Thoracic aorta (tissue), 2 donors: ENCODE results near the gene APC2. TPM values are rescaled to one million over a fixed set of nuclear protein-coding genes. Genes with fewer than 3 reads are reported as not detected.

Experiments
- ATAC-seq: fragments of 150-250 bp; one replicate; pipeline ENCODE4 v1.8.0; 2017; ENCODE audit warnings: low read depth; ENCODE audit not compliant: insufficient number of reproducible peaks, low FRiP score
- DNase-seq: peaks from one replicate; pipeline ENCODE4 v3.0.0-alpha.2; 2020; ENCODE audit warnings: low spot score
- H3K27ac ChIP-seq, 2 donors: fragments of 200-600 bp; sonication (generic); 1 replicate in 1 of 2; 2 replicates in 1 of 2; pipeline ENCODE4 v1.5.1; 2016; ENCODE audit warnings: mild to moderate bottlenecking in 2 of 2, moderate library complexity in 2 of 2
- H3K27me3 ChIP-seq: fragments of 200-600 bp; sonication (generic); replicated peaks from 2 replicates; pipeline ENCODE4 v1.6.0; 2016; ENCODE audit warnings: mild to moderate bottlenecking; ENCODE audit not compliant: insufficient read depth
- H3K36me3 ChIP-seq: fragments of 200-600 bp; sonication (generic); one replicate; pipeline ENCODE4 v1.5.1; 2016
- H3K4me1 ChIP-seq, 2 donors: fragments of 200-600 bp; sonication (generic); 1 replicate in 1 of 2; 2 replicates in 1 of 2; pipeline versions ENCODE4 v1.5.1 to v1.6.0; 2016; ENCODE audit warnings: low read depth in 2 of 2, mild to moderate bottlenecking in 1 of 2; ENCODE audit not compliant: control insufficient read depth in 1 of 2
- H3K4me3 ChIP-seq: fragments of 200-600 bp; sonication (generic); 2 replicates; pipeline ENCODE4 v1.5.1; 2016; ENCODE audit warnings: mild to moderate bottlenecking
- H3K9me3 ChIP-seq: fragments of 200-600 bp; sonication (generic); 2 replicates; pipeline ENCODE4 v1.5.1; 2016
- total RNA-seq, 2 donors: library from RNA; depleted of rRNA; stranded (reverse); fragments of >200 nt; gene quantifications; one replicate each; pipeline versions ENCODE4 v1.1.0 to v1.2.3, GENCODE V29; 2016
- TF ChIP-seq, protein P1 (sequence below): fragments of 200-600 bp; sonication (generic); IDR thresholded peaks from one replicate; pipeline ENCODE4 v1.5.1; 2019; ENCODE audit warnings: antibody characterized with exemption

The APC2 gene
- total RNA-seq, 2 donors from 2014 or later = 0.41 to 0.78 TPM

DNA sequence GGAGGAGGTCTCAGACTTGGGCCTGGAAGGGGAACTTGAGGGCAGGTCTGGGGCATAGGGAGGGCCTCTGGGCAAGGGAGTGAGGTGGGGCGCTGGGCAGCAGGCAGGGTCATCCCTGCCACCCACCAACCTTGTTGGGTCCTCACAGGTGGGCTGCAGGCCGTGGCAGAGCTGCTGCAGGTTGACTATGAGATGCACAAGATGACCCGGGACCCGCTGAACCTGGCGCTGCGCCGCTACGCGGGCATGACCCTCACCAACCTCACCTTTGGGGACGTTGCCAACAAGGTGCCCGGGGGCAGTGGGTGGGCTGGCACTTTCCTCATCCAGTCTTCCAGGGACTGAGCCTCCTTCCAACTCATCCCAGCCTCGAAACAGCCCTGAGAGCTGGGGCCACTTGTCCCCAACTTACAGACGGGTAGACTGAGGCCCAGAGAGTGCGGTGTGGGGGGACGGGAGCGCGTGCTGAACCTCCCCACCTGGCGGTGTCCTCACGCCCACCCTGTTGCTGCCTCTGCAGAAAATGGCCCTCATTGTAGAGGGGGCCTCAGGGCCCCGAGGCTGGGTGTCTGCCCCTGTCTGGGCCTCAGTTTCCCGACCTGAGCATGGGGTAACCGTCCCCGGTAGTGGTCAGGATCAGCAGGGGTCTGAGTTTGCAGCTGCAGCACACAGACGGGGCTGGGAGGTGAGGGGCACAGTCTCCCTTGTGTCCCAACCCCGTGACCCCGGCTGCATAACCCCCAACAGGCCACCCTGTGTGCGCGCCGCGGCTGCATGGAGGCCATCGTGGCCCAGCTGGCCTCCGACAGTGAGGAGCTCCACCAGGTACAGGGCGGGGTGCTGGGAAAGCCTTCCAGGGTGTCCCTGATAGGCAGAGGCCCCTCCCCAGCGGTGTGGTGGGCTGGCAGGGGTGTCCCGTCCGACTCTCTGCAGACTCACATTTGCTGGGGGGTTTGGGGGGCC is 10.4 kb downstream of the APC2 start:
- H3K4me3 ChIP-seq = no peak overlapping the region
- no peaks in the 10 kb centered on the region for H3K9me3 ChIP-seq
- no peaks in the 10 kb centered on the region for H3K27me3 ChIP-seq
- H3K27ac ChIP-seq = no peak overlapping the region
- H3K36me3 ChIP-seq = peaks cover 5% of the 10 kb centered on the region
- no peak for ATAC-seq
- DNase-seq = no peak
- TF ChIP-seq, protein P1, sequence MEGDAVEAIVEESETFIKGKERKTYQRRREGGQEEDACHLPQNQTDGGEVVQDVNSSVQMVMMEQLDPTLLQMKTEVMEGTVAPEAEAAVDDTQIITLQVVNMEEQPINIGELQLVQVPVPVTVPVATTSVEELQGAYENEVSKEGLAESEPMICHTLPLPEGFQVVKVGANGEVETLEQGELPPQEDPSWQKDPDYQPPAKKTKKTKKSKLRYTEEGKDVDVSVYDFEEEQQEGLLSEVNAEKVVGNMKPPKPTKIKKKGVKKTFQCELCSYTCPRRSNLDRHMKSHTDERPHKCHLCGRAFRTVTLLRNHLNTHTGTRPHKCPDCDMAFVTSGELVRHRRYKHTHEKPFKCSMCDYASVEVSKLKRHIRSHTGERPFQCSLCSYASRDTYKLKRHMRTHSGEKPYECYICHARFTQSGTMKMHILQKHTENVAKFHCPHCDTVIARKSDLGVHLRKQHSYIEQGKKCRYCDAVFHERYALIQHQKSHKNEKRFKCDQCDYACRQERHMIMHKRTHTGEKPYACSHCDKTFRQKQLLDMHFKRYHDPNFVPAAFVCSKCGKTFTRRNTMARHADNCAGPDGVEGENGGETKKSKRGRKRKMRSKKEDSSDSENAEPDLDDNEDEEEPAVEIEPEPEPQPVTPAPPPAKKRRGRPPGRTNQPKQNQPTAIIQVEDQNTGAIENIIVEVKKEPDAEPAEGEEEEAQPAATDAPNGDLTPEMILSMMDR = no peak
- peaks cover 0 to 16% of the 10 kb centered on the region in 2 donors for H3K4me1 ChIP-seq

DNA sequence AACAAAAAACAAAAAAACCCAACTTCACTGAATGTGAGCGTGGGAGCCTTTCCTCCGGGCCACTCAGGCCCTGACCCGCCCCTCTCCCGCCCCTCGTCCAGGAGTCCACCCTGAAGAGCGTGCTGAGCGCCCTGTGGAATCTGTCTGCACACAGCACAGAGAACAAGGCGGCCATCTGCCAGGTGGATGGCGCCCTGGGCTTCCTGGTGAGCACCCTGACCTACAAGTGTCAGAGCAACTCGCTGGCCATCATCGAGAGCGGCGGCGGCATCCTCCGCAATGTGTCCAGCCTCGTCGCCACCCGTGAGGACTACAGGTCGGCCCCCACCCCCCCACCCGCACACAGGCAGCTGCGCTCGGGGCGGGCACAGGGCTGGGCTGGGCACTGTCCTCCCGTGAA is 11.9 kb downstream of the APC2 start:
- ATAC-seq (no peak), DNase-seq (no peak)
- Histone ChIP-seq H3K4me3 (no peak overlapping the region), H3K27ac (no peak overlapping the region), H3K27me3 (peaks cover 4% of the 10 kb centered on the region), H3K9me3 (no peaks in the 10 kb centered on the region), H3K36me3 (peaks cover 5% of the 10 kb centered on the region), H3K4me1 (peaks cover under 1 to 12% of the 10 kb centered on the region in 2 donors)
- TF ChIP-seq, protein P1 = no peak

DNA sequence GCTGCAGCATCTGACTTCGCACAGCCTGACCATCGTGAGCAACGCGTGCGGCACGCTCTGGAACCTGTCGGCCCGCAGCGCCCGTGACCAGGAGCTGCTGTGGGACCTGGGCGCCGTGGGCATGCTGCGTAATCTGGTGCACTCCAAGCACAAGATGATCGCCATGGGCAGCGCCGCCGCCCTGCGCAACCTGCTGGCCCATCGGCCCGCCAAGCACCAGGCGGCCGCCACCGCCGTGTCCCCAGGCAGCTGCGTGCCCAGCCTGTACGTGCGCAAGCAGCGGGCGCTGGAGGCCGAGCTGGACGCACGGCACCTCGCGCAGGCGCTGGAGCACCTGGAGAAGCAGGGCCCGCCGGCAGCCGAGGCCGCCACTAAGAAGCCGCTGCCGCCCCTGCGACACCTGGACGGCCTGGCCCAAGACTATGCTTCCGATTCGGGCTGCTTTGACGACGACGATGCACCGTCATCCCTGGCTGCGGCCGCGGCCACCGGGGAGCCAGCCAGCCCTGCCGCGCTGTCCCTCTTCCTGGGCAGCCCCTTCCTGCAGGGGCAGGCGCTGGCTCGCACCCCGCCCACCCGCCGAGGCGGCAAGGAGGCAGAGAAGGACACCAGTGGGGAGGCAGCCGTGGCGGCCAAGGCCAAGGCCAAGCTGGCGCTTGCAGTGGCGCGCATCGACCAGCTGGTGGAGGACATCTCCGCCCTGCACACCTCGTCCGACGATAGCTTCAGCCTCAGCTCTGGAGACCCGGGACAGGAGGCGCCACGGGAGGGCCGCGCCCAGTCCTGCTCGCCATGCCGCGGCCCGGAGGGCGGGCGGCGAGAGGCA is 15.5 kb downstream of the APC2 start:
- H3K27ac ChIP-seq = no peak overlapping the region
- ATAC-seq (no peak), DNase-seq (no peak)
- no peaks in the 10 kb centered on the region for H3K9me3 ChIP-seq
- H3K4me1 ChIP-seq = peaks cover 30 to 40% of the 10 kb centered on the region in 2 donors
- H3K4me3 ChIP-seq = no peak overlapping the region
- H3K36me3 ChIP-seq = peaks cover 5% of the 10 kb centered on the region
- peaks cover 20% of the 10 kb centered on the region for H3K27me3 ChIP-seq
- TF ChIP-seq, protein P1 = no peak

DNA sequence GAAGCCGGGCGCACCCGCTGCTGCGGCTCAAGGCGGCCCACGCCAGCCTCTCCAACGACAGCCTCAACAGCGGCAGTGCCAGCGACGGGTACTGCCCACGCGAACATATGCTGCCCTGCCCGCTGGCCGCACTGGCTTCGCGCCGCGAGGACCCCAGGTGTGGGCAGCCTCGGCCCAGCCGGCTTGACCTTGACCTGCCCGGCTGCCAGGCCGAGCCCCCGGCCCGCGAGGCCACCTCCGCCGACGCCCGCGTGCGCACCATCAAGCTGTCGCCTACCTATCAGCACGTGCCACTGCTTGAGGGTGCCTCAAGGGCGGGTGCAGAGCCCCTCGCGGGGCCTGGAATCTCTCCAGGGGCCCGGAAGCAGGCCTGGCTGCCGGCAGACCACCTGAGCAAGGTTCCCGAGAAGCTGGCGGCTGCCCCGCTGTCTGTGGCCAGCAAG is 16.1 kb downstream of the APC2 start:
- peaks cover 22% of the 10 kb centered on the region for H3K27me3 ChIP-seq
- no peak overlapping the region for H3K27ac ChIP-seq
- no peak overlapping the region for H3K4me3 ChIP-seq
- TF ChIP-seq, protein P1 = no peak
- peaks cover under 1% of the 10 kb centered on the region for H3K36me3 ChIP-seq
- DNase-seq (no peak), ATAC-seq (no peak)
- H3K4me1 ChIP-seq = peaks cover 36 to 47% of the 10 kb centered on the region in 2 donors
- no peaks in the 10 kb centered on the region for H3K9me3 ChIP-seq
